ENCODE measurements around the gene ATP1B3.
A peak's percentile ranks its signal among the peaks of the same experiment; 100 is the strongest.
"Not testable (repeated sequence)": the region's sequence is repeated elsewhere in the genome, so short reads cannot be mapped to it uniquely, and the experiment has no call there.

The ATP1B3 gene

DNA sequence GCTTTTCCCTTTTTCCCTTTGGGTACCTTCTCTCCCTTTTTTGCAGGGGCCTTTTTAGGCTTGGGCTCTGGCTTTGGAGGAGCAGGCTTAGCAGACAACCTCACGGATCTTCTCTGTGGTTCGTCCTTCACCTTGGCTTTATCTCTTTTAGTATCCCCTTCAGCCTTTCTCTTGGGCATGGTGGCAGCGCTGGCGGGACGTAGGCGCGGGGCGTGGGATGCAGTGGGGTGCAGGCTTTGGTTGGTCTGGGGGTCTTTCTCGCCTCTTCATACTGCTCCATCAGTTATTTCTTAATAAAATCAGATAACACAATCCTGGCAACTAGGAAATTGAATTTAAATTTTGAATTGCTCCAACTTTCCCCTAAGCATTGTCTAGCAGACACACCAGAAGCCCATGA is 11.3 kb upstream of the ATP1B3 start:
- no peak for TF ChIP-seq JUND (IDR thresholded peaks at IDR 0.05; ENCODE audit: low read depth)
- no peak for DNase-seq (ENCODE audit: low read depth in 1 of 2, low spot score in 1 of 2)
- in situ Hi-C loops (cut with HindIII; ENCODE audit: low pct_unique_long_range_greater_than_20kb, low sequenced_read_pairs): no loop called here

DNA sequence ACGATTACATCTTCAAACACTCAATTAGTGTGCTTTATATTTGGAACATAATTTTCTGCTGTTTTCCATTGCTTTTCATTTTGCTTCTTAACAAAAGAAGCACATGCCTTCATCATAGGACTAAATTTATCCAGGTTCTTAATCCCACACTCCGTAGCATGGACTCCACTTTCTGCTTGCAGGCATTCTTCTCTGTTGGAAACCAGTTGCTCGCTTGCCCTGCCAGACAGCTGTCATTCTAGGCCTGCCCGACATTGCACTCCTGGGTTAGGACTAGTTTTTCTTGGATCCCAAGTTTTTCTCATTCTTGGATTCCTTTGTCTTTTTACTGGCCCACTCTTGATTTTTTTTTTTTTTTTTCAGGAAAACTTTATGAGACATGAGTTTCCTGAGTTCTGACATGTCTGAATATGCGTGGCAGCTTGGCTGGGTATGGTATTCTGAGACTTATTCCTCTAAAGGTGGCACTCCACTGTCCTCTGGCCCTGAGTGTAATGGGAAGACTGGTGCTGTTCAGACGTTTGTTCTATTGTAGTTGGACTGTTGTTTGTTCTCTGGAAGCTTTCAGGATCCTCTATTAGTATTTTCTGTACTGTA is 6.3 kb upstream of the ATP1B3 start:
- TF ChIP-seq JUND (IDR thresholded peaks at IDR 0.05; ENCODE audit: low read depth): no peak
- in situ Hi-C loops (cut with HindIII; ENCODE audit: low pct_unique_long_range_greater_than_20kb, low sequenced_read_pairs): no loop called here
- DNase-seq (ENCODE audit: low read depth in 1 of 2, low spot score in 1 of 2): no peak

DNA sequence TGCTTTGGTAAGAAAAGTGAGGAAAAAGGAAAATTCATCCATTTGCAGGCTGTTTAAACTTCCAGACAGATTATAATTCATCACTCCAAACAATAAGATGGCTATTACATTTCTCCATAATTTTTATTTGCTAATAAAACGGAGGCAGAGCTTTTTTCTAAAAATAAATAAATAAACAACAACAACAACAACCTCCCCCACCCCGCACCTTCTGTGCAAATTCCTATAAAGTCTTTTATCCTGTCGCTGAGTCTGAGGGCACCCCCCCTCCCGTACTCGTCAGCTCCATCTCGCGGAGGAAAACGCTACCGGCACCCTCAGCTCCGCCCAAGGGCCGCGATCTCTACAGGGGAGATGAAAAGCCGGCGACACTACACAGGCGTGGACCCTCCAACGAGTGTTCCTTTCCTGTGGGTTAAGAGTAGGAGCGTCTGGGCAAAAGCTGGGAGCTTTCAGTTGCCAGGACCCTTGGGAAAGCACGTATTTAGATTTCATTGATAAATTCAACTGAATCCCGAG is 1.0 kb upstream of the ATP1B3 start:
- TF ChIP-seq JUND (IDR thresholded peaks at IDR 0.05; ENCODE audit: low read depth): no peak
- in situ Hi-C loops (cut with HindIII; ENCODE audit: low pct_unique_long_range_greater_than_20kb, low sequenced_read_pairs): no loop called here
- DNase-seq (ENCODE audit: low read depth in 1 of 2, low spot score in 1 of 2): peak; percentile 75 to 90

DNA sequence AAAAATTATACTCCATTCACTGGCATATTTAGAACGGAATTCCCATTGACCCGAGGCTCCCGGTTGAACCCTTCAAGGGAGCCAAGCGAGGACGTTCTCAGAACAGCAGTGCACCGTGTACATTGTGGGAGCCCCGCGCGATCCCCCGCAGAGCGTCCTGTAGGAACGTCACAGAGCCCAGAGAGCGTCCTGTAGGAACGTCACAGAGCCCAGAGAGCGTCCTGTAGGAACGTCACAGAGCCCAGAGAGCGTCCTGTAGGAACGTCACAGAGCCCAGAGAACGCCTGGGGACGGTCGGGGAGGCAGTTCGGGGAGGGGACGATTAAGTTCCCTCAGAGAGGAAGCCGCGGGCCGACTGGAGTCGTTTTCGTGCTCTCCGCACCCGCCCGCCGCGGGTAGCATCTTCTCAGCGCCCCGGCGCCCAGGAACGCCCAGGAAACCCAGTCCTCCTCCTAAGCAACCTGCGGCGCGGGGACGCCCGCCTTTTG is 506 bp upstream of the ATP1B3 start:
- in situ Hi-C loops (cut with HindIII; ENCODE audit: low pct_unique_long_range_greater_than_20kb, low sequenced_read_pairs): no loop called here
- no peak for TF ChIP-seq JUND (IDR thresholded peaks at IDR 0.05; ENCODE audit: low read depth)
- DNase-seq (ENCODE audit: low read depth in 1 of 2, low spot score in 1 of 2): peak in 1 of 2 experiments; percentile 82

DNA sequence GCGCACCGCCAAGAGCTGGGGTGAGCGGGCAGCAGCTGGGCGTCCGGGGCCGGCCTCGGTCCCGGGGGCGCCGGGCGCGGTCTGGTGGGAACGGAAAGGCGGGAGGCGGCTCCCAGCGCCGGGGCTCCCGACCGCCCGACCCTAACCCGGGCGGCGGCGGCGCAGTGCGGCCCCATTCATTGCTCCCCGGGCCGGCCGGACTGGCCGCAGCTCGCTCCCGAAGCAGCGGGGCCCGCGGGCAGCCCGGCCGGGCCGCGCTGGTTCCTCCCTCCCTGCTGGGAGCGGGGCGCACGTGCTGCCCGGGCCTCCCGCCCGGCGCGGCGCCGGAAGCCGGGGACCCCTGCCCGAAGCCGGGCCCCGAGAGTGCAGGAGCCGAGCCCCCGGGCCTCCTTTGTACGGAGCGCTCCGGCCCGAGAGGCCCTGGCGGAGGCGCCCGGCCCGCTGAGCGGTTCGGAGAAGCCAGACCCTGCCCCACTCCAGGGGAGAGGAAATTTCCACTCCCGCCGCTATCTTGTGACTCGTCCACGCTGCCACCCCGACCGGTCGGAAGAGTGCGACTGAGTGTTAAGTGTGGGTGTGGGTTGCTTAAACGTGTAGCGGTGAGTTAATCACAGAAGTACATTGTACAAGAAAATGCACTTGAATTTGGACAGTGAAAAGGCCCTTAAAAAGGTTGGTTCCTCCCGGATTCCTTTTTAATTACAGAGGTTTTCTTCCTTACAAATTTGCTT is 613 bp downstream of the ATP1B3 start:
- TF ChIP-seq JUND (IDR thresholded peaks at IDR 0.05; ENCODE audit: low read depth): no peak
- in situ Hi-C loops (cut with HindIII; ENCODE audit: low pct_unique_long_range_greater_than_20kb, low sequenced_read_pairs): no loop called here
- DNase-seq (ENCODE audit: low read depth in 1 of 2, low spot score in 1 of 2): peak; percentile 42 to 67

DNA sequence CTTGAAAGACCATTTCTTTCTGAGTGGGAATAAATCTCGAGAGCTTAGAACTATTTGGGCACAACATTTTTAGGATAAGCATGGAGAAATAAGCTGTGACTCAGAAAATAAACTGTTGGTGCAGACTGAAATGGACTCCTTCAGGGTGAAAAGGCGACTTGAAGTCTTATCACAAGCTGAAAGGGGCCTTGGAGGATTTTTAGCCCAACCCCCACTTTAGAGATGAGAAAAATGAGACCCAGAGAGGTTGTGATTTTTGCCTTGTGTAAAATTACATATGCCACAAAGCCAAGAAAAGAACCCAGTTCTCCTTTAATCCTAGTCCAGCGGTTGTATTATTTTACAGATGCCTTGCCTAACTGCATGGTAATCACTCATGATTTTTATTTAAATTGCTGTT is 1.5 kb downstream of the ATP1B3 start:
- TF ChIP-seq JUND (IDR thresholded peaks at IDR 0.05; ENCODE audit: low read depth): no peak
- in situ Hi-C loops (cut with HindIII; ENCODE audit: low pct_unique_long_range_greater_than_20kb, low sequenced_read_pairs): no loop called here
- DNase-seq (ENCODE audit: low read depth in 1 of 2, low spot score in 1 of 2): no peak

DNA sequence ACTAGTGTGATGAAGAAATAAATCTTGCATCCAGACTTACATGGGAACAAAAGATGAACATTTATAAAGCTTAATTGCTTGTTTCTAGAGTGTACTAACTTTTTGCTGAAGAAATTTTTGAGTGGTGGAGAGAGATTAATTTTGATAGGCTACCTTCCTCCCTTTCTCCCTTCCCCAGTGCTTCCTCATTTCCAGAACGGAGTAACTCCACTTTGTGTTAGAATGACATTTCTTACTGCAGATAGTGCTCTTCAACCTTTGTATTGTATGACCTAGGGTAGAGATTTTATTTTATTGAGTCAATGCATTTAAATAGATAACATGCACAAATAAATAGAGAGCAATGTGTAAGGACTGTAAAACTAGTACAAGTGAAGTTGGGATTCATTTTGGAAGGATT is 1.9 kb downstream of the ATP1B3 start:
- no peak for DNase-seq (ENCODE audit: low read depth in 1 of 2, low spot score in 1 of 2)
- in situ Hi-C loops (cut with HindIII; ENCODE audit: low pct_unique_long_range_greater_than_20kb, low sequenced_read_pairs): no loop called here
- no peak for TF ChIP-seq JUND (IDR thresholded peaks at IDR 0.05; ENCODE audit: low read depth)

DNA sequence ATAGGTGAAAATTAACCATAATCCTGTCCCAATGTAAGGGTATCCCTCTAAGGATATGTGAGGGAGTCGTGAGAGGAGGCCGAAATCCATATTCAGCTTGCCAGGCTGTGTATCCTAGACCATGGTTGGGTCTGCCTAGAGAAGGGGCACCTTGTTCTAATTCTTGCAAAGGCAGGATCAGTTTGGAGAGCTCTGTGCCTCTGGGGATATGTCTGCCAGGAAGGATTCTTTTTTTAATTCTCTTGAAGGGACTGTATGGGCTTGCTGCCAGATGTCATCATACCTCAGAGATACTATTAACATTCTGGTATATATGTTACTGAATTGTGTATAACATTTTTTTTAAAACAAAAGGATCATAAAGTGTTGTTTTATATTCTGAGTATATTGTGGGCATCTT is 2.4 kb downstream of the ATP1B3 start:
- no peak for DNase-seq (ENCODE audit: low read depth in 1 of 2, low spot score in 1 of 2)
- no peak for TF ChIP-seq JUND (IDR thresholded peaks at IDR 0.05; ENCODE audit: low read depth)
- in situ Hi-C loops (cut with HindIII; ENCODE audit: low pct_unique_long_range_greater_than_20kb, low sequenced_read_pairs): no loop called here

DNA sequence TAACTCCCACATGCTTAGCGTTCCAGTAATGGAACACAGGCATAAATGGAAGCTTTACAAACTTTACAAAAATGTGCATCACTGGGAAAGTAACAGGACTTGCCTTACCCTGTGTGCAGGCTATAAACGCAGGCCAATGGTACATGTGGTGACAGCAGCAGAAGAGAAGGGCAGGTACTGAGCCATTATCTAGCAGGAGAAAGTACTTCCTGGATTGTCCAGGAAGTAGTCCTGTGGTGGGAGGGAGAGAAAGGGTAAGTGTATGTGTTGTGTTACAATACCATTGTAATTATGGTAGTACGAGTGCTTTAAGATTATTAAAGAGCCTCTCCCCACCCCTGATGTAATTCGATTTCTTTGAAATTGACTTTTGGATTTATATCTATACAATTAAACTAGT is 5.3 kb downstream of the ATP1B3 start:
- DNase-seq (ENCODE audit: low read depth in 1 of 2, low spot score in 1 of 2): no peak
- in situ Hi-C loops (cut with HindIII; ENCODE audit: low pct_unique_long_range_greater_than_20kb, low sequenced_read_pairs): no loop called here
- TF ChIP-seq JUND (IDR thresholded peaks at IDR 0.05; ENCODE audit: low read depth): no peak

DNA sequence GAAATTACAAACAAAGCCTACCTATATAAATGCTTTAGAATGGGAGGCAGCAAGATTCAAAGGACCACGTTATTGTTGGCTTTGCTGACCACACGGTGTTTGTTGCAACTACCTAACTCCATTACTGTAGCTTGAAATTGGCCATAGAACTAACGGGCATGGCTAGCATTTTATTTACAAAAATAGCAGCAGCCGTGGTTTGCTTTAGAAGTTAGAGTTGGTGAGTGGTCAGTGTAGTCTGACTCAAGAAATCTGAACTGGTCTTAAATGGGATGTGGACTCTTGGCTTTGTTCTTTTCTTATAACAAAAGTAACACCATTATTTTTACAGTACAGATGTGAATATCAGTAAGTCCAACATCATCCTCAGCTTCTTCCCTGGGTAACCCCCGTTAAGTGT is 10.6 kb downstream of the ATP1B3 start:
- TF ChIP-seq JUND (IDR thresholded peaks at IDR 0.05; ENCODE audit: low read depth): no peak
- no peak for DNase-seq (ENCODE audit: low read depth in 1 of 2, low spot score in 1 of 2)
- in situ Hi-C loops (cut with HindIII; ENCODE audit: low pct_unique_long_range_greater_than_20kb, low sequenced_read_pairs): no loop called here

DNA sequence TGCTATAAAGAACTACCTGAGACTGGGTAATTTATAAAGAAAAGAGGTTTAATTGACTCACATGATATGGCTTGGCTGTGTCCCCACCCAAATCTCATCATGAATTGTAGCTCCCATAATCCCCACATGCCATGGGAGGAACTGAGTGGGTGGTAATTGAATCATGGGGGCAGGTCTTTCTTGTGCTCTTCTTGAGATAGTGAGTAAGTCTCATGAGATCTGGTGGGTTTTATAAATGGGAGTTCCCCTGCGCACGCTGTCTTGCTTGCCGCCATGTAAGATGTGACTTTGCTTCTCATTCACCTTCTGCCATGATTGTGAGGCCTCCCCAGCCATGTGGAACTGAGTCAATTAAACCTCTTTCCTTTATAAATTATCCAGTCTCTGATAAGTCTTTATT is 12.1 kb downstream of the ATP1B3 start:
- DNase-seq (ENCODE audit: low read depth in 1 of 2, low spot score in 1 of 2); in situ Hi-C loops (cut with HindIII; ENCODE audit: low pct_unique_long_range_greater_than_20kb, low sequenced_read_pairs): not testable (repeated sequence)

DNA sequence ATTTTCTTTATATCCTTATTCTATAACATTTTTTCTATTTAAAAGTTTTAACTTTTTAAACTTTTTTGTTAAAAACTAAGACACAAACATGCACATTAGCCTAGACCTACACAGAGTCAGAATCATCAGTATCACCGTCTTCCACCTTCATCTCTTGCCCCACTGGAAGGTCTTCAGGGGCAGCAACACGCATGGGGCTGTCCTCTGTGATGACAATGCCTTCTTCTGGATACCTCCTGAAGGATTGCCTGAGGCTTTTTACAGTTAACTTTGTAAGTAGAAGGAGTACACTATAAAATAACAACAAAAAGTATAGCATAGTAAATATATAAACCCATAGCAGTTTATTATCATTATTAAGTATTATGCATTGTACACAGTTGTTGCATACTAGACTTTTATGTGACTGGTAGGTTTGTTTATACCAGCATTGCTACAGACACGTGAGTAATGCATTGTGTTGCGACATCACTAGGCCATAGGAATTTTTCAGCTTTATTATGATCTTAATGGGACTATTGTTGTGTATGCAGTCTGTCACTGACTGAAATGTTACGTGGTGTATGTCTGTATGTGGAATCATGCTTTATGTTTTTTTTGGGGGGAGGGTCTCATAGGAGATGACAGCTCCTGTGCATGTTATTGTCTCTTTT is 18.2 kb downstream of the ATP1B3 start:
- in situ Hi-C loops (cut with HindIII; ENCODE audit: low pct_unique_long_range_greater_than_20kb, low sequenced_read_pairs): no loop called here
- DNase-seq (ENCODE audit: low read depth in 1 of 2, low spot score in 1 of 2): peak in 1 of 2 experiments; percentile 46
- TF ChIP-seq JUND (IDR thresholded peaks at IDR 0.05; ENCODE audit: low read depth): no peak

DNA sequence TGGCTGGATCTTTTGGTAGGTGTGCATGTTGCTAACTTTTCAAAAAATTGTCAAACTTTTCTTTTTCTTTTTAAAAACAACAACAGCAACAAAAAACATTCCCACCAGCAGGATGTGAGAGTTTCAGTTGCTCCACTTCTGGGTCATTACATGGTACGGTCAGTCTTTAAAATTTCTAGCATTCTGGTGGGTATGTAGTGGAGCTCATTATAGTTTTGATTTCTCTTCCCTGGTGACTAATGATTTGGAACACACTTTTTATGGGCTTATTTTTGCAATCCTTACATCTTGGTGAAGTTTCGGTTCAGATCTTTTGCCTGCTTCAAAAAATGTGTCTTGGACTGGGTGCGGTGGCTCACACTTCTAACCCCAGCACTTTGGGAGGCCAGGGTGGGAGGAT is 19.3 kb downstream of the ATP1B3 start:
- no peak for TF ChIP-seq JUND (IDR thresholded peaks at IDR 0.05; ENCODE audit: low read depth)

More for the DNA sequence above, 19.3 kb downstream of the ATP1B3 start:
- in situ Hi-C loops (cut with HindIII; ENCODE audit: low pct_unique_long_range_greater_than_20kb, low sequenced_read_pairs): no loop called here
- no peak for DNase-seq (ENCODE audit: low read depth in 1 of 2, low spot score in 1 of 2)

Measured in T47D (cell line).